NK-92 (cell line): Measurements from ENCODE around the gene SIAH2.

ENCODE experiments used
- DNase-seq: peaks from one replicate; lab custom pipeline; 2025; ENCODE audit not compliant: unreplicated experiment; lab: John Stamatoyannopoulos, UW

Gene SIAH2

DNA sequence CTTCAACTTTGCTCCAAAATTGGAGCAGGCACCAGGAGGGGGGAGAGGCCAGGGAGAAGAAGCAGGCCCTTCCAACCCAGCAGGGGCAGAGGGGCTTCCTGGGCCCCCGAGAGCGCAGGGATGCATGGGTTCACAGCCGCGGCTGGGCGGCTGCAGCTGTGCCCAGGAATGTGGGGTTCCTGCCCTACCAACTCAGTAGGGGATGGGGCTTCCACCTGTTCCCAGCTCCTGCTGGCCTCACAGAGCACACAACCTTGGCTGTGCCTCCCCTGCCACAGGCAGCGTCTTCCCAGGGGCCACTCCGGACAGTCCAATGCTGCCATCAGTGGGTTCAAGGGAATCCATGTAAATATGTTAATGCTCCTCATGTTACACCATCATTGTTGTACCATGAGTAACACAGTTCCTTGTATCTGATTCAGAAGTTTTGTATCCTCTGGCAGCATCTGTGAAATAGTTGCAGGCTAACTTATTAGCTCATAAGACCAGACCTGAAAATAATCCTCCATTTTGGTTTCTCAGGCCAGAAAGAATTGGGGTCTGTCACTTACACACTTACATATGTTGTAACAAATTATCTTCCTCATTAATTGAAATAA lies 12.1 kb upstream of the SIAH2 start:
- no peak for DNase-seq

DNA sequence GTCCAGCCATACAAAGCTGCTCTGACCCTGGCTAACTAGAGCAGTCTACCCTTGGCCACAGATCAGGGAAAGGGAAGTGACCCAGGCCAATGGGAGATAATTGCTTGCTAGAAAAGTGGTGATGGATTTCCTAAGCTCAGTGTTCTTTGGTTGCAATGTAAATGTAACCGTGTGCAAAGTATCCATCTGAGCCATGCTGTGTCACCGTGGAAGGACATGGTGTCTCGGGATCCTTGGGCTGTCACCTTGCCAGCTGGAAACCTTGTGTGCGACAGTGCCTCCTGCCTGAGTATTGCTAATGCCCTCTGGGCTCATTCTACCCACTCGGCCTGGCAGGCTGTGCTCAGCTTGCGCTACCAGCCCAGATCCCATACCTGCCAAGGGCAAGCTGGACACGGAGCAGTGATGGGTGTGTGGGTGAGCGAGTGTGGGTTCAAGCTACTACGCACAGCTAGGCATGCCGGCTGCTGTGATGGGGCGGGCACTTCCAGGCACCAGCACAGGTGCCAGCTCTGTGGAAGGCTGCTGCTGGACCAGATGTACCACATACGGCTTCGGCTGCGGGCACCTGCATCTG lies 10.7 kb upstream of the SIAH2 start:
- DNase-seq: no peak

DNA sequence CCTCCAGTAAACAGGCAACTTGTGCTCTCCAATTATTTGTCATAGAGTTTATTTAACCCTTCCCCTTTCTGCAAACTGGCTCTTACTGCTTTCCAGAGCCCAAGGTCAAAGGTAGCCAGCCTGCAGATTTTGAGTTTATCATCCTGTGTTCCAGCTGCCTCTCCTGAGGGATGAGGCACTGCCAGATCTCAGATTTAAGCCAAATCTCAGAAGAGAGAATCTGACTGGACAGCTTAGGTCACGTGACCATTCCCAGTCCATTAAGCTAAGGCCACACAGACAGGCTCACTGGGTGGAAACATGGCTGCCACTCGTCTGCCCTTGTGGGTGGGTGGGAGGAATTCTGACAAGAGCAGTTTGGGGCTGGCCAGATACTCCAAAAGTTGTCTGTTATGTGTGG lies 8.6 kb upstream of the SIAH2 start:
- no peak for DNase-seq

DNA sequence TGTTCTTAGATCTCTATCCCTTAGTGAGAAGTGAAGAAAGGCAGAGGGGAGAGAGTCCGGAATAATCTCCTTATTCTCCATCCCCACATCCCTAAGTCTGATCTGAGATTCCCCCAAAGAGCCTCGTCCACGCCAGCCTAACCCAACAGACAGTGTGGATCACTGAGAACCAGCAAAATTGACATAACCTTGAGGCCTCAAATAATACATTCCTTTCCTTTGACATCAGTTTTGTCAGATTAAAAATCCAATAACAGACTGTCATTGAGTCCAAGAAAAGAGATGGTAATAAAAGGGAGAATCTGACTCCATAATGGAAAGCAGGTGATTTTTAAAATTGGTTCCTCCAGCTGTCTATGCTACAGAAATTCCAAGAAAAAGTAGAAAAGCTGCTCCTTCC lies 7.7 kb upstream of the SIAH2 start:
- no peak for DNase-seq

DNA sequence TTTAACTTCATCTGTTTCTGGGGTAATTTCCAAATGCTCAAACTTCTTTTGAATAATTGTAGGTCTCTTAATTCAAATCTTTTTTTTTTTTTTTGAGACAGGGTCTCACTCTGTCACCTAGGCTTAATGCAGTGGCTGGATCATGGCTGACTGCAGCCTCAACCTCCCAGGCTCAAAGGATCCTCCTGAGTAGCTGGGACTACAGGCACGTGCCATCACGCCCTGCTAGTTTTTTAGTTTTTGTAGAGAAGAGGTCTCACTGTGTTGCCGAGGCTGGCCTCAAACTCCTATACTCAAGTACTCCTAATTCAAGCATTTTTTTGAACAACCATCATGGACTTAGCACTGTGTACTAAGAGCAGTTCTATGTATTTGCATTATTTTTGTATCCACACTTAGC lies 3.8 kb upstream of the SIAH2 start:
- no peak for DNase-seq

DNA sequence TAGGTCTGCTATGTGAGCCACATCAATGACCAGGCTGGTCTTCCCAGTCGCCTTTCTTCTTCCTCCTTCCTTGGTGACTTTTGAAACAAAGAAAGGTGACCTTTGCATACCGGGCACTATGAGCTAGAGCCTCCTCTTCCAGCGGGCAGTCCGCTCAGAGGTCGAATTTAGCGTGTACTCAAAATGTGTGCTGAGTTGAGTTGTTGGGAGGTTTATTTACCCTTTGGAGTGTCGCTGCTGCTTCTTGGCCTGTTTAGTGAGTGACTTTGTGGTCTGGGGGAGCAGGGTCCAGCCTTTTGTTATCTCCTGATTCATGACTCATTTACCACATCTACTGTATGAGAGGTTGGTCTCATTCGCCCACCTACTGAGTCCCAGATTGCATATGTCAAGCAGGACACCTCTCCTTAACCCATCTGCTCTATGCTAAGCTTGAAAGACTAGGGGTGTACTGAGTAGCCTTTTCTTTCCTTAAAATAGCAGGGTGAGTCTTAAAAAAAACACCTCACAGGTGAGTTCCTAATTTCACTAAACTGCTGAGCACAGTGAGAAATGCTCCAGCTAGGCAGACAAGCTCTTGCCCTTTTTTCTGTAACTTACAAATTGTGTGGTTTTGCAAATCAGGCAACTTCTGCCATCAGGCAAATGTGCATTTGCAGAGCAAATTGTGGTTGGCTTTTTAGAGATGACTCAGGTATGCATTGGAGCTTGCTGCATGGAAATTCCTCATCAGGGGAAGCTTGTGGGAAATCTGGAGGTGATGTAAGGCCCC lies 3.2 kb upstream of the SIAH2 start:
- no peak for DNase-seq

DNA sequence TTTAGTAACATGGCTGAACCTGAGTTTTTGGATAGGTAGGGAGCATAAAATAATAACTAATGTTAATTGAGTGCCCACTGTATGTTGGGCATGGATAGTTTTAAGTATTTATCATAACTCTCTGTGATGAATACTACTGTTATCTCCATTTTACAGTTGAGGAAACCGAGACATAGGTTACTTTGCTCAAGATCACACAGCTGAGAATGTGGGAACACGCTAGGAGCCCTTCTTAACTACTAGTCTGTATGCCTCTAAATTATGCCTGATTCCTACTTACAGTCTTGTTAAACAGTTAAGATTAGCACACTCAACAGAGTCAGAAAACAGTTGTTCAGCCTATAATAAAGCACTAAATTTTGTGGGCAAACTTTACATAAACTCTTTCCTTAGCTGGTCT lies 2.0 kb upstream of the SIAH2 start:
- no peak for DNase-seq

DNA sequence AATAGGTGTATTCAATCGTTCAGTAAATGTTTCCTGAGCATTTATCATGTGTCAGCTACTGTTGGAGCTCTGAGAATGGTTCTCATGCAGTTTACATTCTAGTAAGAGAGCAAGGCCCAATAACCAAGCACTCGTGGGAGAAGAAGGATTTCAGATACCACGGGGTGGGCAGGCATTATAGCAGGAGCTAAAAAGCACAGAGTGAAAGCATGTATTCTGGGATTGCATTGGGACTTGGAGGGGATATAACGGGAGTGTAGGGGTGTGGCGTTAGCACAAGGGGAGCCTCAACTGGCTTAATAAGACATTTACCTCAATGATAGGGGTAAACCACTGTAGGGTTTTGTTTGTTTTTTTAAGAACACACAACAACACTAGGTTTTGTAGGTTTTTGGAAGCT lies 1.6 kb upstream of the SIAH2 start:
- DNase-seq: no peak

DNA sequence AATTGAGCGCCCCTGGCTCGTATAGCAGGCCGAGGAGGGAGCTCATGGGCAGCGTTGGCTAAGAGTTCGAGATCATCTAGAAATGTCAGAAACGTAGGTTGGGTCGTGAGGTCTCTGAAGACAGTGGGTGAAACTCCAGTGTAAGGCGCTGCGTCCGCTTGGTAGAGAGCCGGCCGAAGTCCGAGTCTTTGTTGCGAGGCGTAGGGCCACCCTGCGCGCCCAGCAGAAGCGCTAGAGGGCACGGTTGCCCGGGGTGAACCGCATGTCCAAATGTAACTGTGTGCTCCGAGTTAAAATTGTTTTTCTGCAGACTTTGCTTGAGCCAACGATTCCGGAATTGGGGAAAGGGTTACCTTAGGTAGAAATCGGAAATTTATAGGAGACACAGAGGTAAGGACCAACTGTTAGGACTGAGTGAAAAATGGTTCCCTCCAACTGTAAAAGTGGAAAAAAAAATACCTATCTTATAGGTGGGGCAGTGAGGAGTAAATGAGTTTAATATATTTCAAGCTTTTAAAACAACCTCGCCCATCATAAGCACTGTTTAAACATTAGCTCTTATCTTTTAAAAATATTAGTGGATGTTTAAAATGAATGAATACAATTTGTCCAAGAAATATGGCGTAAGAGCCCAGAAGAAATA lies 993 bp upstream of the SIAH2 start:
- DNase-seq: no peak

DNA sequence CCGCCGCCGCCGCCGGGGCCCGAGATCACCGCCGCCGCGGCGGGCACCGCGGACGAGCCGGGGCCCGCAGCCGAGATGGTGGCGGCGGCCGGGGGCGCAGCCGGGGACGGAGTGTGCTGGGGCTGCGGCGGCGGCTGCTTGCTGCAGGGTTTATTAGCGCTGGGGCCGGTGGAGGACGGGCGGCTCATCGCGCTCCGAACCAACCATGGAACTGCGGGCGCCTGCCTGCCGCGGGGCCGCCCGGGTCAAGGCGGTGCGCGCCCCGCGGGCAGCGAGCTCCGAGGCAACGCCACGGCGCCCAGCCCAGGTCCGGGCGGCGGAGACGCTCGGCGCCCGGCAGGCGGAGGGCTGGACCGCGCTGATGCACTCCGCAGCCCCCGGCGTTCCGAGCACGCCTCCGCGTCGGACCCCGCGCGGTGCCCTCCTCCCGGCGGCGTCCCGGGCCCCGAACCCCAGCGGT lies 277 bp downstream of the SIAH2 start:
- no peak for DNase-seq

DNA sequence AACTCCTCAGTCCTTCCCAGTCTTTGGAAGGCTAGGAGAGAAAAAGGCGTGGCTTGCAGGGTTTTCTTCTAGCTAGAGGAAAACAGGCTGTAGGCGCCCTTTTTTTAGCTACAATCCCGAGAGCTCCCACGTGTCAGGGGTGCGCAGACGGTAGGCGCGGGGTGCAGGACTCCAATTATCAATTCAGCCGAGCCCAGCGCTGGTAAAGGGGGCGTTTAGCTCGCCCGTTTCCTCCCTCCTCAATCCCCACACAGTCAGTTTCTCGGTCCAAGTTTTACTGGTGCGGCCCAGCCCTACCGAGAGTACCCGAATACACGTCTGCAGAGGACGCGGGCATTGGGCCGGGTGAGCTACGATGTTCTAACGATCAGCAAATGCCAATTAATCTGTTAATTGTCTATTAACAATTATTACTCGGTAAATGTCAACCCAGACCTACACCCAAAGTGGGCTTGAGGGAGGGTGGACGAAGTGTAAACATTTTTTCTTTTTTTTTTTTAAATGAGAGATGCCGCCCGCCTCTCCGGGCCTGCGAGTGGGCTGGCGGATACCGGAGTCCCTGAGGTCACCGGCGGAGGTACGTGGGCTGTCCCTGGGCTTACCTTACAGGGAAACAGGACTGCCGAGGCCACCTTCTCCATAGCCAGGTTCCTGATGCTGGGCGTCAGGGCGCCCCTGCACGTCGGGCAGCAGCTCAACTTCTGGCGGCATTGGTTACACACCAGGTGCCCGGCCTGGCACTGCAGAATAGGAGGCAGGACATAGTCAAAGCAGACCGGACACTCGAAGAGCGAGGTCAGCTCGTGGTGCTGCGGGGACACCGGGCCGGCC lies 923 bp downstream of the SIAH2 start:
- DNase-seq: no peak

DNA sequence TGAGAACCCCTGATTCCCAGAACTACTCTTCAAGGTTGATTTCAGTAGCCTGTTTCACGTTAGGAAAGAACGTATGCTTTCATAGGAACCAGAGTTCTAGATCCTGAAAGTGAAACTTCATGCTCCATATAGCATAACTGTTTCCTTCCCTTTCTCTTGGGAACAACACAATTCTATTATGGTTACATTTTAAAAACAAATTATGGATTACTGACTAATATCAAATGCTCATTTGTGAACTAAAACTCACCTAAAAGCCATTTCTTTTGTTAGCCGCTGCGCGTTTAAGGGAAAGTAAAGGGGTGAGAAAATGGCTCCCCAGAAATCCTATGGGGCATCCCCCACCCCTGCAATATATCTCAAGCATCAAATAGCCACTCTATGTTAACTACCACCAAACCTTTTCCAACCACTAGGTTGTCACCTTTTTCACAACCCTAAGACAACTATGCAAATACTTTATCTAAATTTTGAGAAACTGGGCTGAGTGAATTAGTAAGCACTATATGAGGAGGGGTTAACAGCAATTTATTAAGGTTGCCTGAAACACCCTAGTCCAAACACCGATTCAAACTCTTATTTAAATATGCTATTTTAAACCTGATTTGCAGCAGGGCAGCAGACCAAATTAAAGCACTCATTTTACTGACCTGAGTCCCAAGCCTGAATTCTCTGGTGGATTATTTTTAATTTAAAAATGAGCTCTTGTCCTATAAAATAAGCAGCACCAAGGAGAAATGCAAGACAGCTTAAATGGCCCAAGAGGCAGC lies 2.4 kb downstream of the SIAH2 start:
- DNase-seq: no peak

DNA sequence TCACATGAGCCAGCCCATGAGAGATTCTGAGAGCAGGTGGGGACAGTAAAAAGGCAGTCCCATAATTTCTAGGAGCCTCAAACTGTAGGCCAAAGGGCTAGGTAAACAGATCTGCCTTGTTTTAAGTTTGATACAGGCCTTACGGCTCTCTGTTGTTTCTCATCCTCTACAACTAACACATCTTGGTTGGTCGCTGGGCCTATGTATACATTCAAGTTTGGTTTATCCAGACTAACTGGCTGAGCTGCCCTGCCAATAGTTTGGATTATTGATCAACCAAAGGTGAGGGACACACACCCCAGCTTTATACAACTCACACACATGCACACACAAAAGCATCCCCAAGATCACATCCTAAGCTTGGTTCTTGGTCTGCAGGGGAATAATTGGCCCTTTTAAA lies 3.0 kb downstream of the SIAH2 start:
- no peak for DNase-seq

DNA sequence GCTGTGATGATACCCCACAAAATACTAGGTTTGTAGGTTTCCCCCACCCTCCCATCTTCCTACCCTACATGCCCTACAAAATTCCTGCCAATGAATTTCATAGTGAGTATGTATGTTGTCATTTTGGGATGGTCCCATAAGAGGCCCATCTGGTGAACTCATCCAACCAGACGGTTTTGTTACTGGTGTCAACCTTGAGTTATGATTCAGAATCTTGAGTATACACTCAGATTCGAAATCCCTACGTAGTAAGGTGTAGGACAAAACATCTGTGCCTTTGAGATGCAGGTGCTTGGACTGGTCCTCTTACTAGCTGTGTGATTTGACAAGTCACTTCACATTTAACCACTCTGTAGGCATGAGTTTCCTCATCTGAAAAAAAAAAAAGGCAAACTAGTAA lies 3.6 kb downstream of the SIAH2 start:
- no peak for DNase-seq

DNA sequence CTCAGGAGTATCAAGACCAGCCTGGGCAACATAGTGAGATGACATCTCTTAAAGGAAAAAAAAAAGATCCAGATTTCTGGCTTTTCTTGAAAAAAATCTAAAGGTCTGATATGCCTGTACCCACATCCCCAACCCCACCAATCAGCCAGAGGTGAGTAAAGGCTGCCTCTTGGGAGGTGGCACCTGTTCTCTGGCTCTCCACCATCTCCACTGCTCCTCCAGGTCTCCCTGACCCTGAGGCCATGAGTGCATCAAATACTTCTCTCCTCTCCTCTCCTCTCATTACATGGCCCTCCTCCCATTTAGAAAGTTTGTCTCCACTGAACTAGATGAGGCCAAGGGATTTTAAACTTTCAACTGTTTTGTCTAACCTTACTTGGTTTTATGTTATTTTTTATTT lies 5.2 kb downstream of the SIAH2 start:
- DNase-seq: no peak

DNA sequence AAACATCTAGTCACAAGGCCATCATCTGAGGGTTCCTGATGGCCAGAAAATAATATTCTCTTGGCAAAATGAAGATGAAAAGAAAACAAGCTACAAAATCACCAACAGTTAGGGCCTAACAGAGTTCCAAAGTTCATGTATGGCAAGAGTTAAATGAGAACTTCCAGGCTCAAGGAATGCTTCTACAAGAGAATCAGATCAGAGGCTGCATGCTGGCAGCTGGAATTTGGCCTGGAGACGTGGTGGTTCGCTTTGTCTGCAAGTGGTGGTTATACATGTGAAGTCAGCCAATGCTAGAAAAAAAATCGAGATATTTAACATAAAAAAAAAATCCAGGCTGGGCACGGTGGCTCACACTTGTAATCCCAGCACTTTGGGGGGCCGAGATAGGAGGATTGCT lies 5.6 kb downstream of the SIAH2 start:
- no peak for DNase-seq

DNA sequence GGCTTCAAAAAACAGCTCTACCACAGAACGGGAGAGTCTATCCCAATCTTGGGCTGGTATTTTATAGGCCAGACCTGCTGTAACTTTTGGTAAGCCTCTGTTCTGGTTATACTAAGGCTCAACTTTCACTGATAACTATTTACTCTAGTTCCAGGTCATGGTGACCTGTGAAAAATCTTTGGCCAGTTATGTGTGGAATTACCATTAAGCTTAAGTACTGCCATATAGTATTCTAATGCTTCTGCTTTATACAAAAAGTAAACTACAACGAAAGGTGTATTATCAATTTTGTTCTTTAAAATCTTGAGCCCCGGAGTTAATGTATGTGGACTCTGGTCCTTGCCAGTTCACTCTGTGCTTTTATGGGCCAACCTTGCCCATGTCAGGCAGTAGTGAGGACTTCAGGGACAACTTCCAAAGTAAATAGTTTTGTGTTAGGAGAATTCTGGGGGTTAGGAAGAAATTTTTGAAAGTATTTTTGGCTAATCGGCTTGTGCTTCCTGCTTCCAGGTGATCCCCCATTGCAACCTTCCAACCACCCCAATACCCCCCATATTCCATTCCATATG lies 6.4 kb downstream of the SIAH2 start:
- DNase-seq: no peak

DNA sequence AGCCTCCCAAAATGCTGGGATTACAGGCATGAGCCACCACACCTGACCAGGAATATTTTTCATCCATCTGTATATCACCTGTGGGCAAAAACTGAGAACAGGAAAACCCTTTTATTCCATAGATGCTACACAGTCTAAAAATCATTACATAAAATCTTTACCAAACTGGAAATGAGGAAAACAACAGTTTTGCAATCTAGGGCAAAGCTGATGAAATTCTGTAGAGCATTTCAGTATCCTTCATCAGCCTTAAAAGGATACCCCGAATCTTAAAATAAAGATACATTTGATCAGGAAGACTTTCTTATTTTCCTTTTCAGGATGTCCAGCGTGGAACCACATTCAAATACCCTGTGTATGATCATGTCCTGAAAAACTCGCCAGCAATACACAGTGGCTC lies 7.1 kb downstream of the SIAH2 start:
- no peak for DNase-seq

DNA sequence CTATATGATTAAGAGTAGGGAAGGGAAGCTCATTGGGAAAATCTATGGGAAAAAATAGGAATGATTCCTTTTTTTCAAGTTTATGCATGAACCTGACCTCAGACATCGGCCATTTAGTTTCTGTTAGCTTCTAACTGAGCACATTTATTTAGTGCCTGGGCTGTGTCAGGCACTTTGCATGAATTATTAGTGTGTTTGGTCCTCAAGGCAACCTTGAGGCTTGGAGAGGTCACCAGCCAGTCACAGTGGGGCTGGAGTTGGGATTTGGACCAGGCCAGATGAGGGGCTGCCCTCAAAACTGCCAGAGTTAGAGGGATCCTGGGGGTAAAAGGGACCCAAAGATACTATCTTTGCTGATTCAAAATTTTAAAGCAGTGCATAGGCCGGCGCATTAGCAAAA lies 8.1 kb downstream of the SIAH2 start:
- no peak for DNase-seq

DNA sequence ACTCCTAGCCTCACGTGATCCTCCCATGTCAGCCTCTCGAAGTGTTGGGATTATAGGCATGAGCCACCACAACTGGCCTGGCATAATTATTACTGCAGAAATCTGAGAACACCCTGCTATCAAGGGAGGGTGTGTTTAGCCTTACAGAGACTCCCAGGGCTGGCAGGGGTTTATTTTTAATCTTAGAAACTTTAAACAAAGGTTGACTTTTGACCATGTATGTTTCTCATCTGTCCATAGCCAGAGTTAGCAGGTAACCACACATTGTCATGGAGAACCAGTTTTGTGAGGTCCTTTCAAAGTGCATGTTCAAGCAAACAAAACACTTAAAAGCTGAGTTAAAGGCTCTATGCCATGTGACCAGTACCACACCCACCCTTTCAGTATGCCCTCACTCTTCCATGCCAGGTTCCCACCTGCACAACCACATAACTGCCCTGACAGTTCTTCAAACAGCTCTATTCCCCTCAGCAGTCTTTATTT lies 11.1 kb downstream of the SIAH2 start:
- no peak for DNase-seq
